Thyroid gland (tissue), 4 donors: ENCODE measurements around the gene SMCO4. TPM values are rescaled to one million over a fixed set of nuclear protein-coding genes. Genes with fewer than 3 reads are reported as not detected.

Source experiments
- DNase-seq, 2 donors: peaks; one replicate each; pipeline ENCODE4 v3.0.0-alpha.2; 2019
- H3K27ac ChIP-seq, 3 donors: fragments of 200-600 bp; sonication (generic); 1 replicate in 2 of 3; 2 replicates in 1 of 3; pipeline ENCODE4 v1.5.1; 2016 to 2019; ENCODE audit warnings: mild to moderate bottlenecking in 1 of 3, moderate library complexity in 1 of 3
- H3K27me3 ChIP-seq: fragments of 200-600 bp; sonication (generic); one replicate; pipeline ENCODE4 v1.5.1; 2019
- H3K36me3 ChIP-seq, 2 donors: fragments of 200-600 bp; sonication (generic); one replicate each; pipeline ENCODE4 v1.5.1; 2016 to 2019
- H3K4me1 ChIP-seq, 2 donors: fragments of 200-600 bp; sonication (generic); one replicate each; pipeline ENCODE4 v1.5.1; 2017 to 2019
- H3K4me3 ChIP-seq, 3 donors: fragments of 200-600 bp; sonication (generic); replicated peaks in 1 of 3; 1 replicate in 2 of 3; 2 replicates in 1 of 3; pipeline ENCODE4 v1.5.1; 2016; ENCODE audit warnings: mild to moderate bottlenecking in 1 of 3
- H3K9me3 ChIP-seq: fragments of 200-600 bp; sonication (generic); one replicate; pipeline ENCODE4 v1.5.1; 2017
- POLR2A ChIP-seq, 2 donors: fragments of 450-650 bp; IDR thresholded peaks; one replicate each; pipeline ENCODE4 v1.6.1; 2017; ENCODE audit warnings: antibody characterized with exemption in 2 of 2, mild to moderate bottlenecking in 2 of 2, moderate library complexity in 1 of 2
- WGBS, 2 donors: methylation state at CpG; one replicate each; pipeline ENCODE4 v1.1.5; 2017; 5-methylcytosine and 5-hydroxymethylcytosine counted together
- intact Hi-C: fragments of 100-400 bp; cut with DNase I; formaldehyde crosslinking; loops from one replicate; pipeline ENCODE4 v1.15.1; 2023
- total RNA-seq, 4 donors: library from RNA; depleted of rRNA; stranded (reverse); fragments of >200 nt; gene quantifications; one replicate each; pipeline ENCODE4 v1.2.3, GENCODE V29; 2016
- TF ChIP-seq, protein P1 (sequence below), 6 experiments: fragments of 200-600 bp in 3 of 6; fragments of 450-650 bp in 3 of 6; sonication (generic) in 3 of 6; IDR thresholded peaks; one replicate each; pipeline ENCODE4 v1.5.1; 2016 to 2019; ENCODE audit warnings: antibody characterized with exemption in 6 of 6, mild to moderate bottlenecking in 2 of 6, inconsistent platforms in 1 of 6, moderate library complexity in 1 of 6

SMCO4 gene
- total RNA-seq, 4 donors from 2014 or later = 38.6 to 135 (median 102) TPM

DNA sequence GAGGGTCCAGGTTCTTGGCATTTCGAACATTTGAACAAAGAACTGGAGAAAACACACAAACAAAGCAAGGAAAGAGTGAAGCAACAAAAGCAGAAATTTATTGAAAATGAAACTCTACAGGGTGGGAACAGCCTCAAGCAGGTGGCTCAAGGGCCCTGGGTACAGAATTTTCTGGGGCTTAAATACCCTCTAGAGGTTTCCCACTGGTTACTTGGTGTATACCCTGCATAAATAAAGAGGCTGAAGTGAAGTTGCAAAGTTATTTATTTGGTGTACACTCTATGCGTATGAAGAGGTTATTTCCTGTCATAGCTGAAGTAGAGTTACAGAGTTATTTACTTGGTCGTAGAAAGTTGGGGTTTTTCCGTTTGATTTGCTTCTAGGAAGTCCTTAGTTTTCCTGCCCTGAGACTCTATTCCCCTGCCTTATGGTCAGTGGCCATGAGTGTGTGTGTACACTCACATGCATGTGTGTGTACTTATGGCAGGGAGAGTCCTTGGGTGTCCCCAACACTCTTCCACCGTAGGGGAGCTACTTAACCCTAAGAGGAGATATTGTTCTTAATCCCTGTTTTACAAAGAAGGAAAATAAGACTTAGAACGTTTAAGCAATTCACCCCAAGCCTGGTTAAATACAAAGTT lies 5.6 kb upstream of the SMCO4 start:
- Histone ChIP-seq H3K27me3 (no peaks in the 10 kb centered on the region), H3K4me1 (peaks cover 37 to 48% of the 10 kb centered on the region in 2 donors), H3K36me3 (no peaks in the 10 kb centered on the region), H3K27ac (peak overlapping the region; percentile 80 to 95 (median 86)), H3K9me3 (no peaks in the 10 kb centered on the region), H3K4me3 (no peak overlapping the region)
- DNase-seq = no peak
- 60 to 67% methylated on average over 6 of the region's 6 CpGs for WGBS, 2 donors
- TF ChIP-seq, protein P1, sequence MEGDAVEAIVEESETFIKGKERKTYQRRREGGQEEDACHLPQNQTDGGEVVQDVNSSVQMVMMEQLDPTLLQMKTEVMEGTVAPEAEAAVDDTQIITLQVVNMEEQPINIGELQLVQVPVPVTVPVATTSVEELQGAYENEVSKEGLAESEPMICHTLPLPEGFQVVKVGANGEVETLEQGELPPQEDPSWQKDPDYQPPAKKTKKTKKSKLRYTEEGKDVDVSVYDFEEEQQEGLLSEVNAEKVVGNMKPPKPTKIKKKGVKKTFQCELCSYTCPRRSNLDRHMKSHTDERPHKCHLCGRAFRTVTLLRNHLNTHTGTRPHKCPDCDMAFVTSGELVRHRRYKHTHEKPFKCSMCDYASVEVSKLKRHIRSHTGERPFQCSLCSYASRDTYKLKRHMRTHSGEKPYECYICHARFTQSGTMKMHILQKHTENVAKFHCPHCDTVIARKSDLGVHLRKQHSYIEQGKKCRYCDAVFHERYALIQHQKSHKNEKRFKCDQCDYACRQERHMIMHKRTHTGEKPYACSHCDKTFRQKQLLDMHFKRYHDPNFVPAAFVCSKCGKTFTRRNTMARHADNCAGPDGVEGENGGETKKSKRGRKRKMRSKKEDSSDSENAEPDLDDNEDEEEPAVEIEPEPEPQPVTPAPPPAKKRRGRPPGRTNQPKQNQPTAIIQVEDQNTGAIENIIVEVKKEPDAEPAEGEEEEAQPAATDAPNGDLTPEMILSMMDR (IDR thresholded peaks at IDR 0.05) = no peak
- no peak for TF ChIP-seq POLR2A (IDR thresholded peaks at IDR 0.05)
- intact Hi-C loops = loop anchor here (10.0 kb wide), 1 partner anchor 314 kb away; no protein-coding TSS in a partner anchor

DNA sequence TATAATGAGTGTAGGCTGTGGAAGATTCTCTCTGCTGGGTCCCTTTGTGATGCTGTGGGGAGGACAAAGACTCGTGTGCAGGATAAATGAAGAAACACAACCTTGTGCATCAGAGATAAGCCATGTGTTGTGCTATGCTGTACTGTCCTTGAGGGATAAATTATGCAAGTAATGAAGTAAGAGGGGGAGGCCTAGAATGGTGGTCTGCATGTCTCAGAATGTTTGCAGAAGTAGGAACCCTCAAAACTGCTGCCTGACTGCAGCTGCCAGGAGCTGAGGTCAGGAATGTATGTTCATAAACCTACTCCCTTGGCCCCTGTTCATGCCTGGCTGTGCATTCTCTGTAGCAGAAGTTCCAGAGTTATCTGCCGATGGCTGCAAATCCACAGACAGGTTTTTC lies 4.6 kb upstream of the SMCO4 start:
- peaks cover 37 to 53% of the 10 kb centered on the region in 2 donors for H3K4me1 ChIP-seq
- H3K27ac ChIP-seq = peak overlapping the region; percentile 80 to 95 (median 86)
- intact Hi-C loops = loop anchor here (10.0 kb wide), 1 partner anchor 313 kb away; no protein-coding TSS in a partner anchor
- no peak overlapping the region for H3K4me3 ChIP-seq
- no peak for TF ChIP-seq POLR2A (IDR thresholded peaks at IDR 0.05)
- TF ChIP-seq, protein P1 (IDR thresholded peaks at IDR 0.05) = no peak
- H3K36me3 ChIP-seq = no peaks in the 10 kb centered on the region
- H3K9me3 ChIP-seq = no peaks in the 10 kb centered on the region
- peak in 1 of 2 donors; percentile 27 for DNase-seq
- WGBS, 2 donors = 57 to 61% methylated on average over 2 of the region's 2 CpGs
- no peaks in the 10 kb centered on the region for H3K27me3 ChIP-seq

DNA sequence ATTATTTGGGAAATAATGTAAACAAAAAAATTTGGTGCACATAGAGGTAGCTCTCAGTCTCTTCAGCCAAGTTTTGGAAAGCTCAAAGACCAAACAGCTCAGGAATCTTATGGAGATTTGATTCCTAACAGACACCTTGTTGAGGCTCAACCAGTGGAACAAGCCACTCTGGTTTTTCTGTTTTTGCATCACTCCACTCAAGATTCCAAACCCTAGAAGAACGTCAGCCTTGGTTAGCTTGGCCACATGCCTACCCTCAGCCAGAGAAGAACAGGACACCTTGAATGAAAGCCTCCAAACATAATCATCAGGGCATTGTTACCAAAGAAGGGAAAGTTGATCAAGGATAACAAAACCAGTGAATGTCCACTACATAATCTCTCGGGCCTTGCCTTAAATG lies 3.8 kb upstream of the SMCO4 start:
- whole genome bisulfite sequencing, 2 donors = 25 to 44% methylated on average over 2 of the region's 2 CpGs
- intact Hi-C loops = loop anchor here (10.0 kb wide), 1 partner anchor 312 kb away; no protein-coding TSS in a partner anchor

DNA sequence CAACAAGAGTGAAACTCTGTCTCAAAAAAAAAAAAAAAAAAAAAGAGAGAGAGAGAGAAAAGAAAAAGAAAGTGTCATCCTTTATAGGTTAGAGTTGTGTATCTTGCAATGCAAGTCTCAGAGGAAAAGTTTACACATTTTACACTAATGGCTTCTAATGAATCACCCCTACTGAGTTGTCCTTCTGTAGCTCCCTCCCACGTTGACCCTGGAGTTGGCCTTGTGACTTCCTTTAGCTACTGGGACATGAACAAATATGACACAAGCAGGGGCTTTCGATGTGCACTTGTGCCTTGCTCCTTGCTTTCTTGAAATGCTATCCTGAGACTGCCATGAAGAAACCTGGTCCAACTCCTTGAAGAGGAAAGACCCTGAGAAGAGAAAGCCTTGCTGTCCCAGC lies 2.4 kb upstream of the SMCO4 start:
- DNase-seq = no peak
- WGBS, 2 donors = 70 to 81% methylated on average over 2 of the region's 2 CpGs
- Histone ChIP-seq H3K27me3 (no peaks in the 10 kb centered on the region), H3K27ac (peak overlapping the region in 2 of 3 donors; percentile 80 to 95), H3K4me1 (peaks cover 45 to 66% of the 10 kb centered on the region in 2 donors), H3K4me3 (no peak overlapping the region), H3K36me3 (no peaks in the 10 kb centered on the region), H3K9me3 (no peaks in the 10 kb centered on the region)
- intact Hi-C loops = loop anchor here (10.0 kb wide), 1 partner anchor 311 kb away; no protein-coding TSS in a partner anchor
- TF ChIP-seq, protein P1 (IDR thresholded peaks at IDR 0.05) = no peak
- TF ChIP-seq POLR2A (IDR thresholded peaks at IDR 0.05) = no peak

More for the DNA sequence above, 3.8 kb upstream of the SMCO4 start:
- Histone ChIP-seq H3K9me3 (no peaks in the 10 kb centered on the region), H3K36me3 (no peaks in the 10 kb centered on the region), H3K27me3 (no peaks in the 10 kb centered on the region), H3K4me1 (peaks cover 37 to 54% of the 10 kb centered on the region in 2 donors), H3K4me3 (no peak overlapping the region), H3K27ac (peak overlapping the region; percentile 80 to 95 (median 86))
- DNase-seq = peak; percentile 89 to 90
- TF ChIP-seq, protein P1 (IDR thresholded peaks at IDR 0.05) = no peak
- peak in 1 of 2 donors; percentile 55 for TF ChIP-seq POLR2A (IDR thresholded peaks at IDR 0.05)

DNA sequence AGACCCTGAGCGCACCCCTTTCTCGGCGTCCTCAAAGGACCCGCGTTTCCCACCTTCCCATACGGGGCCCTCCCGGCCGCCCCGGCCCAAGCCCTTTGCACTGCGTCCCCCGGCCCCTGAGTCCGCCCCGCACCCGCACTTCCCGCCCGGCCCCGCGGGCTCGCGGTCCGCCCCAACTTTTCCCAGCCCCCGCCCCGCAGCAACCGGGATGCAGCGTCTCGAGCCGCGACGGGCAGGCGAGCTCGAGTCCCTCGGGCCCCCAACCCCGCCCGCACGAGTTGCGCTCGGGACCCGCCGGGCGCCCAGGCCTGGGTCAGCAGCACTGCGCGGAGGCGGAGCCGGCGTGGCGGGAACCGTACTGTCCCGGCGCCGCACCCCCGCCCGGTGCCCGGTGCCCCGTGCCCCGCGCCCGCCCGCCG lies 371 bp downstream of the SMCO4 start:
- intact Hi-C loops = loop anchor here (10.0 kb wide), 1 partner anchor 308 kb away; no protein-coding TSS in a partner anchor
- no peak for TF ChIP-seq POLR2A (IDR thresholded peaks at IDR 0.05)
- TF ChIP-seq, protein P1 (IDR thresholded peaks at IDR 0.05) = no peak
- no peaks in the 10 kb centered on the region for H3K27me3 ChIP-seq
- no peaks in the 10 kb centered on the region for H3K36me3 ChIP-seq
- no peaks in the 10 kb centered on the region for H3K9me3 ChIP-seq
- H3K4me1 ChIP-seq = peaks cover 47 to 74% of the 10 kb centered on the region in 2 donors
- peak overlapping the region; percentile 62 to 81 (median 69) for H3K4me3 ChIP-seq
- peak; percentile 57 to 61 for DNase-seq
- peak overlapping the region; percentile 90 to 99 (median 97) for H3K27ac ChIP-seq
- 1 to 2% methylated on average over 16 to 27 of the region's 59 CpGs for WGBS, 2 donors
